Muscle of leg (tissue), 11 donors: ENCODE data around the gene CDC42BPA. TPM values are rescaled to one million over a fixed set of nuclear protein-coding genes. Genes with fewer than 3 reads are reported as not detected.

Experiments used
- DNase-seq: peaks from one replicate; pipeline ENCODE4 v3.0.0; 2013
- H3K27ac ChIP-seq: one replicate; pipeline ENCODE4 v1.5.1; 2013; ENCODE audit warnings: mild to moderate bottlenecking, low read length, control low read depth
- H3K27me3 ChIP-seq: one replicate; pipeline ENCODE4 v1.6.1; 2013; ENCODE audit warnings: low read length; ENCODE audit not compliant: control insufficient read depth, insufficient read depth
- H3K36me3 ChIP-seq: one replicate; pipeline ENCODE4 v1.6.1; 2013; ENCODE audit warnings: low read length; ENCODE audit not compliant: control insufficient read depth, insufficient read depth
- H3K4me1 ChIP-seq: one replicate; pipeline ENCODE4 v1.6.1; 2013; ENCODE audit warnings: low read length; ENCODE audit not compliant: control insufficient read depth, insufficient read depth
- H3K4me3 ChIP-seq: one replicate; pipeline ENCODE4 v1.5.1; 2013; ENCODE audit warnings: low read length, control low read depth
- H3K9me3 ChIP-seq: replicated peaks from 2 replicates; pipeline ENCODE4 v1.6.1; 2013; ENCODE audit warnings: low read depth, low read length; ENCODE audit not compliant: control insufficient read depth
- WGBS: methylation state at CpG from one replicate; pipeline ENCODE4 v1.1.5; 2013; ENCODE audit warnings: missing lambda C conversion rate; ENCODE audit not compliant: insufficient coverage; 5-methylcytosine and 5-hydroxymethylcytosine counted together
- polyA plus RNA-seq, 8 donors: library from polyadenylated mRNA; unstranded; fragments of 120-200 nt; gene quantifications; one replicate each; pipeline versions ENCODE4 v1.2.1 to v1.2.3, GENCODE V29; 2013; ENCODE audit warnings: inconsistent platforms in 1 of 8, low replicate concordance in 1 of 8; ENCODE audit not compliant: insufficient read length in 8 of 8, insufficient read depth in 1 of 8
- total RNA-seq: library from RNA; stranded (reverse); fragments of 120-200 nt; gene quantifications from one replicate; pipeline ENCODE4 v1.2.4, GENCODE V29; 2013

The CDC42BPA gene
- total and polyA plus RNA-seq, 9 donors, result 22.0 to 38.2 (median 29.3) TPM

- no peak overlapping the region for H3K27ac ChIP-seq
- WGBS, result 87% methylated on average over 7 of the region's 11 CpGs
- peaks cover 4% of the 10 kb centered on the region for H3K36me3 ChIP-seq
- peaks cover 3% of the 10 kb centered on the region for H3K4me1 ChIP-seq
- no peak overlapping the region for H3K4me3 ChIP-seq
- no peaks in the 10 kb centered on the region for H3K27me3 ChIP-seq
- DNase-seq, result no peak
- H3K9me3 ChIP-seq, result peaks cover 4% of the 10 kb centered on the region
Measured at GRCh38 chr1:226953175-226953800, 365.0 kb downstream of the CDC42BPA start.

GRCh38 chr1:226952118-226952441, 366.2 kb downstream of the CDC42BPA start:
- no CpG with 5 or more reads among the region's 3 CpGs for WGBS
- peaks cover 4% of the 10 kb centered on the region for H3K36me3 ChIP-seq
- H3K4me3 ChIP-seq, result no peak overlapping the region
- no peak overlapping the region for H3K27ac ChIP-seq
- H3K27me3 ChIP-seq, result no peaks in the 10 kb centered on the region
- no peak for DNase-seq
- H3K9me3 ChIP-seq, result peaks cover 4% of the 10 kb centered on the region
- H3K4me1 ChIP-seq, result peaks cover 2% of the 10 kb centered on the region

- no peak for DNase-seq
Measured at GRCh38 chr1:226951286-226952117, 366.8 kb downstream of the CDC42BPA start.

GRCh38 chr1:226950871-226951270, 367.4 kb downstream of the CDC42BPA start:
- peaks cover 4% of the 10 kb centered on the region for H3K9me3 ChIP-seq
- 100% methylated on average over 1 of the region's 6 CpGs for WGBS
- peaks cover 13% of the 10 kb centered on the region for H3K4me1 ChIP-seq
- no peak overlapping the region for H3K4me3 ChIP-seq
- no peak for DNase-seq
- no peaks in the 10 kb centered on the region for H3K27me3 ChIP-seq
- peaks cover 4% of the 10 kb centered on the region for H3K36me3 ChIP-seq
- H3K27ac ChIP-seq, result no peak overlapping the region

More at GRCh38 chr1:226951286-226952117, 366.8 kb downstream of the CDC42BPA start:
- H3K36me3 ChIP-seq, result peaks cover 4% of the 10 kb centered on the region
- H3K27ac ChIP-seq, result no peak overlapping the region
- H3K4me1 ChIP-seq, result peaks cover 6% of the 10 kb centered on the region
- no peak overlapping the region for H3K4me3 ChIP-seq
- H3K27me3 ChIP-seq, result no peaks in the 10 kb centered on the region
- peaks cover 4% of the 10 kb centered on the region for H3K9me3 ChIP-seq
- 92% methylated on average over 6 of the region's 12 CpGs for WGBS

- H3K27ac ChIP-seq, result no peak overlapping the region
- H3K9me3 ChIP-seq, result peaks cover 2% of the 10 kb centered on the region
- no peak overlapping the region for H3K4me3 ChIP-seq
- peaks cover 18% of the 10 kb centered on the region for H3K4me1 ChIP-seq
- WGBS, result no CpG with 5 or more reads among the region's 1 CpG
- peaks cover 4% of the 10 kb centered on the region for H3K36me3 ChIP-seq
- no peaks in the 10 kb centered on the region for H3K27me3 ChIP-seq
- DNase-seq, result no peak
Measured at GRCh38 chr1:226950316-226950715, 368.0 kb downstream of the CDC42BPA start.

GRCh38 chr1:226949401-226949800, 368.9 kb downstream of the CDC42BPA start:
- Histone ChIP-seq H3K27me3 (no peaks in the 10 kb centered on the region), H3K4me3 (no peak overlapping the region), H3K36me3 (peaks cover 4% of the 10 kb centered on the region), H3K4me1 (peaks cover 25% of the 10 kb centered on the region), H3K27ac (no peak overlapping the region), H3K9me3 (no peaks in the 10 kb centered on the region)
- DNase-seq, result no peak
- 100% methylated on average over 1 of the region's 3 CpGs for WGBS

- Histone ChIP-seq H3K27me3 (no peaks in the 10 kb centered on the region), H3K36me3 (peaks cover 4% of the 10 kb centered on the region), H3K4me1 (peaks cover 26% of the 10 kb centered on the region), H3K27ac (no peak overlapping the region), H3K4me3 (no peak overlapping the region), H3K9me3 (no peaks in the 10 kb centered on the region)
- WGBS, result 94% methylated on average over 6 of the region's 15 CpGs
- DNase-seq, result no peak
Measured at GRCh38 chr1:226948996-226949395, 369.3 kb downstream of the CDC42BPA start.

GRCh38 chr1:226948480-226948879, 369.8 kb downstream of the CDC42BPA start:
- 96% methylated on average over 3 of the region's 6 CpGs for WGBS
- no peak for DNase-seq
- Histone ChIP-seq H3K9me3 (no peaks in the 10 kb centered on the region), H3K4me1 (peaks cover 27% of the 10 kb centered on the region), H3K27ac (no peak overlapping the region), H3K36me3 (peaks cover 4% of the 10 kb centered on the region), H3K4me3 (no peak overlapping the region), H3K27me3 (no peaks in the 10 kb centered on the region)

- Histone ChIP-seq H3K4me3 (no peak overlapping the region), H3K36me3 (peaks cover 4% of the 10 kb centered on the region), H3K9me3 (no peaks in the 10 kb centered on the region), H3K27ac (no peak overlapping the region), H3K4me1 (peaks cover 29% of the 10 kb centered on the region), H3K27me3 (no peaks in the 10 kb centered on the region)
- no peak for DNase-seq
- WGBS, result 80% methylated on average over 2 of the region's 2 CpGs
Measured at GRCh38 chr1:226948051-226948450, 370.2 kb downstream of the CDC42BPA start.

GRCh38 chr1:226946841-226947240, 371.5 kb downstream of the CDC42BPA start:
- no peaks in the 10 kb centered on the region for H3K9me3 ChIP-seq
- peak; percentile 19 for DNase-seq
- H3K27ac ChIP-seq, result peak overlapping the region; percentile 9
- WGBS, result no CpG with 5 or more reads among the region's 3 CpGs
- peaks cover 4% of the 10 kb centered on the region for H3K36me3 ChIP-seq
- peaks cover 36% of the 10 kb centered on the region for H3K4me1 ChIP-seq
- no peak overlapping the region for H3K4me3 ChIP-seq
- H3K27me3 ChIP-seq, result no peaks in the 10 kb centered on the region
